Measurements from ENCODE around the gene RPL37A. TPM values are rescaled to one million over a fixed set of nuclear protein-coding genes. Genes with fewer than 3 reads are reported as not detected.

Gene RPL37A
- total and polyA plus RNA-seq, 2 of the 4 experiments (the other 2 are of a cell fraction) = 341 to 1,572 TPM

DNA sequence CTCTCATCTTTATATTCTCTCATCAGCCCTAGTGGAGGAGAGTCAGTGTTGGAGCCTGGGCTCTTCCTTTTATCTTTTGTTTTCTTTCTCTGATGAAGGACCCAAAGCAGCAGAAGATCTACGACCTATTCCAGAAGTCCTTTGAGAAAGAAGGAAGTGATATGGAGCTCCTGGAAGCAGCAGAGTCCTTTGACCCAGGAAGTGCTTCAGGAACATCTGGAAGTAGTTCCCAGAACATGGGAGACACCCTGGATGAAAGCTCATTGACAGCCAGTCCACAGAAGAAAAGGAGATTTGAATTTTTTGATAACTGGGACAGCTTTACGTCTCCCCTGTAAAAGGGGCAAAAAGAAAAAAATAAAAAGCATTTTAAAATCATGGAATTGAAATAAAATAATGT, 16.0 kb upstream of the RPL37A start:
- ChIA-PET POLR2A (ENCODE audit: unreplicated experiment) (interaction anchor here (0.6 kb wide), 1 partner anchor 8 kb away, joined by 3 read pairs; no protein-coding TSS in a partner anchor), CTCF (interaction anchor here (0.6 kb wide), 1 partner anchor 12 kb away, joined by 4 read pairs; no protein-coding TSS in a partner anchor)
- Histone ChIP-seq H2BK120ac (ENCODE audit: low read depth, low read length) (no peak overlapping the region), H3K56ac (ENCODE audit: extremely low read depth, insufficient read depth, low read length) (no peak overlapping the region), H2BK15ac (ENCODE audit: low read depth, low read length) (no peak overlapping the region), H2AFZ (replicated peaks; ENCODE audit: low read length, poor library complexity) (no peak overlapping the region), H3K18ac (ENCODE audit: low read depth, low read length) (no peak overlapping the region), H3K27me3 (ENCODE audit: control insufficient read depth, insufficient read depth, low read length) (no peaks in the 10 kb centered on the region), H3K4ac (ENCODE audit: low read depth, low read length) (no peak overlapping the region), H2BK5ac (ENCODE audit: low read depth, low read length, poor library complexity, severe bottlenecking) (no peak overlapping the region), H4K8ac (ENCODE audit: low read depth in 2 of 2, low read length in 2 of 2) (no peak overlapping the region), H3K4me2 (ENCODE audit: low read depth, low read length) (no peak overlapping the region), H2BK20ac (ENCODE audit: low read depth, low read length) (no peak overlapping the region), H4K20me1 (ENCODE audit: insufficient read depth, low read length) (no peaks in the 10 kb centered on the region), H4K5ac (ENCODE audit: low read depth, low read length) (no peak overlapping the region), H3K9me3 (ENCODE audit: control insufficient read depth, insufficient read depth, low read length) (no peaks in the 10 kb centered on the region), H2AK5ac (ENCODE audit: low read depth, low read length) (no peak overlapping the region), H3K79me1 (ENCODE audit: low read depth in 1 of 2, low read length in 2 of 2) (no peaks in the 10 kb centered on the region), H3K27ac (ENCODE audit: insufficient read depth, low read length) (no peak overlapping the region), H3K9ac (ENCODE audit: low read depth, low read length) (no peak overlapping the region), H2AK9ac (replicated peaks; ENCODE audit: low read depth, low read length, poor library complexity) (no peak overlapping the region), H3K9me1 (ENCODE audit: insufficient read depth, low read length) (peaks cover 12% of the 10 kb centered on the region), H3K4me3 (ENCODE audit: insufficient read depth, low read depth, low read length) (no peak overlapping the region), H4K91ac (ENCODE audit: insufficient read depth, low read depth, low read length) (no peak overlapping the region), H3K4me1 (ENCODE audit: control insufficient read depth, insufficient read depth, low read length) (no peaks in the 10 kb centered on the region), H3K36me3 (ENCODE audit: control insufficient read depth, insufficient read depth, low read length) (peaks cover 11% of the 10 kb centered on the region), H3K14ac (replicated peaks; ENCODE audit: low read depth, low read length) (no peak overlapping the region), H3K23ac (ENCODE audit: low read depth, low read length) (no peak overlapping the region)
- DNase-seq (no peak), ATAC-seq (ENCODE audit: low read depth) (no peak)
- in situ Hi-C loops (cut with MboI; ENCODE audit: low sequenced_read_pairs) (no loop called here), intact Hi-C loops (cut with micrococcal nuclease) (no loop called here), dilution Hi-C loops (cut with HindIII; ENCODE audit: low sequenced_read_pairs, unreplicated experiment) (no loop called here)
- TF ChIP-seq CHD1 (IDR thresholded peaks at IDR 0.05; ENCODE audit: low read depth, low read length) (no peak), MAZ (IDR thresholded peaks at IDR 0.05; ENCODE audit: borderline replicate concordance, low read depth, low read length) (no peak), MAFK (IDR thresholded peaks at IDR 0.05; ENCODE audit: low read depth, low read length) (no peak), NFE2L2 (IDR thresholded peaks at IDR 0.05; ENCODE audit: low read depth, low read length) (no peak), FOS (IDR thresholded peaks at IDR 0.05; ENCODE audit: low read depth, low read length) (no peak), RFX5 (IDR thresholded peaks at IDR 0.05; ENCODE audit: low read depth, low read length) (no peak)
- whole genome bisulfite sequencing, 2 experiments (ENCODE audit: extremely low coverage in 2 of 2, insufficient read length in 1 of 2) = no CpG with 5 or more reads among the region's 2 CpGs
- no TSS peak for BruUV-seq (replicated peaks)

Measured in IMR-90 (cell line).